GM12878 (cell line): ENCODE data around the gene SPATA20. TPM values are rescaled to one million over a fixed set of nuclear protein-coding genes. Genes with fewer than 3 reads are reported as not detected.

Experiments used
- CREB1 ChIP-seq: IDR thresholded peaks from 2 replicates; pipeline ENCODE4 v1.6.1; 2012; ENCODE audit warnings: low read depth, mild to moderate bottlenecking, inconsistent platforms
- HDGF ChIP-seq: fragments of 450-650 bp; IDR thresholded peaks from 2 replicates; pipeline ENCODE4 v1.6.1; 2016; ENCODE audit warnings: antibody characterized with exemption
- MXI1 ChIP-seq: fragments of 150-350 bp; IDR thresholded peaks from 2 replicates; pipeline ENCODE4 v1.6.1; 2011; ENCODE audit warnings: low read depth, mild to moderate bottlenecking, inconsistent platforms, low read length, improper control_type of control experiment
- NBN ChIP-seq: fragments of 450-650 bp; IDR thresholded peaks from 2 replicates; pipeline ENCODE4 v1.6.1; 2016
- NFXL1 ChIP-seq: fragments of 450-650 bp; IDR thresholded peaks from 2 replicates; pipeline ENCODE4 v1.6.1; 2017; ENCODE audit warnings: antibody characterized with exemption, mild to moderate bottlenecking, borderline replicate concordance
- RAD21 ChIP-seq: IDR thresholded peaks from 2 replicates; pipeline ENCODE4 v1.6.1; 2011; ENCODE audit warnings: mild to moderate bottlenecking, low read depth, low read length, moderate library complexity; ENCODE audit not compliant: insufficient read depth
- polyA plus RNA-seq, 11 experiments: library from polyadenylated mRNA; depleted of rRNA in 4 of 11; unstranded in 6 of 11; stranded (reverse) in 5 of 11; fragments of >200 nt; fragmentation: Nextera tagmentation in 4 of 11; fragmentation: Illumina TruSeq in 1 of 11; extraction: Ambion mirVana in 4 of 11; extraction: Trizol in 1 of 11; gene quantifications; 1 replicate in 1 of 11; 2 replicates in 10 of 11; pipeline versions ENCODE4 v1.2.1 to v1.2.3, GENCODE V29; 2011 to 2016; ENCODE audit warnings: inconsistent platforms in 2 of 11, missing spikeins in 2 of 11, low read depth in 1 of 11
- total RNA-seq, 4 experiments: library from RNA; depleted of rRNA in 3 of 4; stranded (reverse); fragments of >200 nt in 3 of 4; fragmentation: Illumina TruSeq in 1 of 4; extraction: Trizol in 1 of 4; gene quantifications; 2 replicates each; pipeline versions ENCODE4 v1.2.1 to v1.2.3, GENCODE V29; 2013 to 2021
- TF ChIP-seq, protein P1 (sequence below): fragments of 450-650 bp; IDR thresholded peaks from 2 replicates; pipeline ENCODE4 v1.6.1; 2018; ENCODE audit warnings: borderline replicate concordance, mild to moderate bottlenecking; ENCODE audit not compliant: partially characterized antibody
- TF ChIP-seq, protein P2 (sequence below): IDR thresholded peaks from 2 replicates; pipeline ENCODE4 v1.6.1; 2012; ENCODE audit warnings: mild to moderate bottlenecking, low read depth, low read length

Gene SPATA20
- total and polyA plus RNA-seq, 10 of the 15 experiments (the other 5 are each of a cell fraction or from before 2014, with no cell fraction given): 2.1 to 69.8 (median 26.6) TPM

DNA sequence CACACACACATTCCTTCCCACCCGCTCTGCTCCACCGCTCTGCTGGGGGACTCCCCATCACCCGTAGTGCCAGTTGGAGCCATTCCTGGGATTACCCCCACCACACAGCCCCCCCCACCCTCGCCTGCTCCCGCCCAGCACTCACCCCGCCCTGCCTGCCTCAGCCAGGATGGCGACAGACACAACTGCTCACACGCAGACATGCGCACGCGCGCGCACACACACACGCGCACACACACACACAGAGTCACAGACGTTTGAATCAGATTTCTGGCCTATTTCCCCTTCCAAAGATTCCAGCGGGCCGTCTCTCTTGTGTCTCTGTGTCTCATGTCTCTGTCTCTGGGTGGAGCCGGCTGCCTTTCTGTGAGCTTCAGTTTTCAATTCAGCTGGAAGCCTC is 17.9 kb downstream of the SPATA20 start (continued):
- TF ChIP-seq, protein P1, sequence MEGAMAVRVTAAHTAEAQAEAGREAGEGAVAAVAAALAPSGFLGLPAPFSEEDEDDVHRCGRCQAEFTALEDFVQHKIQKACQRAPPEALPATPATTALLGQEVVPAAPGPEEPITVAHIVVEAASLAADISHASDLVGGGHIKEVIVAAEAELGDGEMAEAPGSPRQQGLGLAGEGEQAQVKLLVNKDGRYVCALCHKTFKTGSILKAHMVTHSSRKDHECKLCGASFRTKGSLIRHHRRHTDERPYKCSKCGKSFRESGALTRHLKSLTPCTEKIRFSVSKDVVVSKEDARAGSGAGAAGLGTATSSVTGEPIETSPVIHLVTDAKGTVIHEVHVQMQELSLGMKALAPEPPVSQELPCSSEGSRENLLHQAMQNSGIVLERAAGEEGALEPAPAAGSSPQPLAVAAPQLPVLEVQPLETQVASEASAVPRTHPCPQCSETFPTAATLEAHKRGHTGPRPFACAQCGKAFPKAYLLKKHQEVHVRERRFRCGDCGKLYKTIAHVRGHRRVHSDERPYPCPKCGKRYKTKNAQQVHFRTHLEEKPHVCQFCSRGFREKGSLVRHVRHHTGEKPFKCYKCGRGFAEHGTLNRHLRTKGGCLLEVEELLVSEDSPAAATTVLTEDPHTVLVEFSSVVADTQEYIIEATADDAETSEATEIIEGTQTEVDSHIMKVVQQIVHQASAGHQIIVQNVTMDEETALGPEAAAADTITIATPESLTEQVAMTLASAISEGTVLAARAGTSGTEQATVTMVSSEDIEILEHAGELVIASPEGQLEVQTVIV: no peak
- TF ChIP-seq NBN (no peak), MXI1 (no peak), RAD21 (no peak), HDGF (no peak), CREB1 (no peak), NFXL1 (no peak)
- TF ChIP-seq, protein P2, sequence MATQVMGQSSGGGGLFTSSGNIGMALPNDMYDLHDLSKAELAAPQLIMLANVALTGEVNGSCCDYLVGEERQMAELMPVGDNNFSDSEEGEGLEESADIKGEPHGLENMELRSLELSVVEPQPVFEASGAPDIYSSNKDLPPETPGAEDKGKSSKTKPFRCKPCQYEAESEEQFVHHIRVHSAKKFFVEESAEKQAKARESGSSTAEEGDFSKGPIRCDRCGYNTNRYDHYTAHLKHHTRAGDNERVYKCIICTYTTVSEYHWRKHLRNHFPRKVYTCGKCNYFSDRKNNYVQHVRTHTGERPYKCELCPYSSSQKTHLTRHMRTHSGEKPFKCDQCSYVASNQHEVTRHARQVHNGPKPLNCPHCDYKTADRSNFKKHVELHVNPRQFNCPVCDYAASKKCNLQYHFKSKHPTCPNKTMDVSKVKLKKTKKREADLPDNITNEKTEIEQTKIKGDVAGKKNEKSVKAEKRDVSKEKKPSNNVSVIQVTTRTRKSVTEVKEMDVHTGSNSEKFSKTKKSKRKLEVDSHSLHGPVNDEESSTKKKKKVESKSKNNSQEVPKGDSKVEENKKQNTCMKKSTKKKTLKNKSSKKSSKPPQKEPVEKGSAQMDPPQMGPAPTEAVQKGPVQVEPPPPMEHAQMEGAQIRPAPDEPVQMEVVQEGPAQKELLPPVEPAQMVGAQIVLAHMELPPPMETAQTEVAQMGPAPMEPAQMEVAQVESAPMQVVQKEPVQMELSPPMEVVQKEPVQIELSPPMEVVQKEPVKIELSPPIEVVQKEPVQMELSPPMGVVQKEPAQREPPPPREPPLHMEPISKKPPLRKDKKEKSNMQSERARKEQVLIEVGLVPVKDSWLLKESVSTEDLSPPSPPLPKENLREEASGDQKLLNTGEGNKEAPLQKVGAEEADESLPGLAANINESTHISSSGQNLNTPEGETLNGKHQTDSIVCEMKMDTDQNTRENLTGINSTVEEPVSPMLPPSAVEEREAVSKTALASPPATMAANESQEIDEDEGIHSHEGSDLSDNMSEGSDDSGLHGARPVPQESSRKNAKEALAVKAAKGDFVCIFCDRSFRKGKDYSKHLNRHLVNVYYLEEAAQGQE: no peak
